WTC11 (cell line): ENCODE measurements around the gene CDIP1.

Experiments used
- ESRRA ChIP-seq: sonication (generic); formaldehyde crosslinking; IDR thresholded peaks from 2 replicates; pipeline ENCODE4 v1.8.1; 2022; ENCODE audit warnings: mild to moderate bottlenecking, missing genetic modification reagents, borderline replicate concordance
- TP53 ChIP-seq: sonication (generic); formaldehyde crosslinking; IDR thresholded peaks from 2 replicates; pipeline ENCODE4 v1.8.1; 2023; ENCODE audit warnings: mild to moderate bottlenecking, missing genetic modification reagents
- ZNF232 ChIP-seq: sonication (generic); formaldehyde crosslinking; IDR thresholded peaks from 2 replicates; pipeline ENCODE4 v1.8.0; 2022; ENCODE audit warnings: mild to moderate bottlenecking, missing genetic modification reagents
- ZNF671 ChIP-seq: fragments of 250-450 bp; sonication (Bioruptor Pico); IDR thresholded peaks from 2 replicates; pipeline ENCODE4 v1.8.0; 2021; ENCODE audit warnings: mild to moderate bottlenecking
- TF ChIP-seq, protein P1 (sequence below): fragments of 200-600 bp; IDR thresholded peaks from 2 replicates; pipeline ENCODE4 v1.8.0; 2022; ENCODE audit warnings: antibody characterized with exemption
- TF ChIP-seq, protein P2 (sequence below): sonication (generic); formaldehyde crosslinking; IDR thresholded peaks from 2 replicates; pipeline ENCODE4 v1.8.0; 2022; ENCODE audit warnings: mild to moderate bottlenecking, missing genetic modification reagents
- TF ChIP-seq, protein P3 (sequence below): sonication (generic); formaldehyde crosslinking; IDR thresholded peaks from 2 replicates; pipeline ENCODE4 v1.8.0; 2022; ENCODE audit warnings: mild to moderate bottlenecking, missing genetic modification reagents
- TF ChIP-seq, protein P4 (sequence below): sonication (generic); formaldehyde crosslinking; IDR thresholded peaks from 2 replicates; pipeline ENCODE4 v1.8.0; 2022; ENCODE audit warnings: mild to moderate bottlenecking, missing genetic modification reagents
- TF ChIP-seq, protein P5 (sequence below): sonication (generic); formaldehyde crosslinking; IDR thresholded peaks from 2 replicates; pipeline ENCODE4 v1.8.0; 2023; ENCODE audit warnings: mild to moderate bottlenecking, missing genetic modification reagents

DNA sequence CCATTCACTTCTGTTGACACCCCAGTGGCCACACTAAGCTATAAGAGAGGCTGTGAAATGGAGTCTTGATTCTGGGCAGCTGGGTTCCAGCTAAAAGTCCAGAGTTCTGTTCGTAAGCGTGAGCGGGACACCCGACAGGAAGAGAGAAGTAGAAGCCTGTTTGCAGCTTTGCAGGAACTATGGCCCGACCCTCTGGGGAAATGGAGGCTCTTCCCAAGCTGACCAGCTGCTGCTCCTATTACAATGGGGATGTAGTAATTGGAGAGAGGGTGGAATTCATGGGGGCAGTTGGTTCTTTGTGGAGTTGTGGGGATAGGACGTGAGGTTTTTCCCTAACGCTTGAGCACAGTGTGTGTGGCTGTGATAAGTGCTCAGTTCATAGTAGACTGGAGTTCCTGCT lies 47.7 kb upstream of the CDIP1 start:
- TF ChIP-seq, protein P1, sequence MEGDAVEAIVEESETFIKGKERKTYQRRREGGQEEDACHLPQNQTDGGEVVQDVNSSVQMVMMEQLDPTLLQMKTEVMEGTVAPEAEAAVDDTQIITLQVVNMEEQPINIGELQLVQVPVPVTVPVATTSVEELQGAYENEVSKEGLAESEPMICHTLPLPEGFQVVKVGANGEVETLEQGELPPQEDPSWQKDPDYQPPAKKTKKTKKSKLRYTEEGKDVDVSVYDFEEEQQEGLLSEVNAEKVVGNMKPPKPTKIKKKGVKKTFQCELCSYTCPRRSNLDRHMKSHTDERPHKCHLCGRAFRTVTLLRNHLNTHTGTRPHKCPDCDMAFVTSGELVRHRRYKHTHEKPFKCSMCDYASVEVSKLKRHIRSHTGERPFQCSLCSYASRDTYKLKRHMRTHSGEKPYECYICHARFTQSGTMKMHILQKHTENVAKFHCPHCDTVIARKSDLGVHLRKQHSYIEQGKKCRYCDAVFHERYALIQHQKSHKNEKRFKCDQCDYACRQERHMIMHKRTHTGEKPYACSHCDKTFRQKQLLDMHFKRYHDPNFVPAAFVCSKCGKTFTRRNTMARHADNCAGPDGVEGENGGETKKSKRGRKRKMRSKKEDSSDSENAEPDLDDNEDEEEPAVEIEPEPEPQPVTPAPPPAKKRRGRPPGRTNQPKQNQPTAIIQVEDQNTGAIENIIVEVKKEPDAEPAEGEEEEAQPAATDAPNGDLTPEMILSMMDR: no peak
- no peak for TF ChIP-seq ZNF232 (CRISPR knock-in tag)
- TF ChIP-seq, protein P2, sequence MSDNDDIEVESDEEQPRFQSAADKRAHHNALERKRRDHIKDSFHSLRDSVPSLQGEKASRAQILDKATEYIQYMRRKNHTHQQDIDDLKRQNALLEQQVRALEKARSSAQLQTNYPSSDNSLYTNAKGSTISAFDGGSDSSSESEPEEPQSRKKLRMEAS (CRISPR knock-in tag): no peak
- TF ChIP-seq TP53 (CRISPR knock-in tag): no peak
- no peak for TF ChIP-seq ESRRA (CRISPR knock-in tag)
- TF ChIP-seq, protein P3, sequence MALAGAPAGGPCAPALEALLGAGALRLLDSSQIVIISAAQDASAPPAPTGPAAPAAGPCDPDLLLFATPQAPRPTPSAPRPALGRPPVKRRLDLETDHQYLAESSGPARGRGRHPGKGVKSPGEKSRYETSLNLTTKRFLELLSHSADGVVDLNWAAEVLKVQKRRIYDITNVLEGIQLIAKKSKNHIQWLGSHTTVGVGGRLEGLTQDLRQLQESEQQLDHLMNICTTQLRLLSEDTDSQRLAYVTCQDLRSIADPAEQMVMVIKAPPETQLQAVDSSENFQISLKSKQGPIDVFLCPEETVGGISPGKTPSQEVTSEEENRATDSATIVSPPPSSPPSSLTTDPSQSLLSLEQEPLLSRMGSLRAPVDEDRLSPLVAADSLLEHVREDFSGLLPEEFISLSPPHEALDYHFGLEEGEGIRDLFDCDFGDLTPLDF (CRISPR knock-in tag): no peak
- TF ChIP-seq, protein P4, sequence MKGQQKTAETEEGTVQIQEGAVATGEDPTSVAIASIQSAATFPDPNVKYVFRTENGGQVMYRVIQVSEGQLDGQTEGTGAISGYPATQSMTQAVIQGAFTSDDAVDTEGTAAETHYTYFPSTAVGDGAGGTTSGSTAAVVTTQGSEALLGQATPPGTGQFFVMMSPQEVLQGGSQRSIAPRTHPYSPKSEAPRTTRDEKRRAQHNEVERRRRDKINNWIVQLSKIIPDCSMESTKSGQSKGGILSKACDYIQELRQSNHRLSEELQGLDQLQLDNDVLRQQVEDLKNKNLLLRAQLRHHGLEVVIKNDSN (CRISPR knock-in tag): no peak
- TF ChIP-seq, protein P5, sequence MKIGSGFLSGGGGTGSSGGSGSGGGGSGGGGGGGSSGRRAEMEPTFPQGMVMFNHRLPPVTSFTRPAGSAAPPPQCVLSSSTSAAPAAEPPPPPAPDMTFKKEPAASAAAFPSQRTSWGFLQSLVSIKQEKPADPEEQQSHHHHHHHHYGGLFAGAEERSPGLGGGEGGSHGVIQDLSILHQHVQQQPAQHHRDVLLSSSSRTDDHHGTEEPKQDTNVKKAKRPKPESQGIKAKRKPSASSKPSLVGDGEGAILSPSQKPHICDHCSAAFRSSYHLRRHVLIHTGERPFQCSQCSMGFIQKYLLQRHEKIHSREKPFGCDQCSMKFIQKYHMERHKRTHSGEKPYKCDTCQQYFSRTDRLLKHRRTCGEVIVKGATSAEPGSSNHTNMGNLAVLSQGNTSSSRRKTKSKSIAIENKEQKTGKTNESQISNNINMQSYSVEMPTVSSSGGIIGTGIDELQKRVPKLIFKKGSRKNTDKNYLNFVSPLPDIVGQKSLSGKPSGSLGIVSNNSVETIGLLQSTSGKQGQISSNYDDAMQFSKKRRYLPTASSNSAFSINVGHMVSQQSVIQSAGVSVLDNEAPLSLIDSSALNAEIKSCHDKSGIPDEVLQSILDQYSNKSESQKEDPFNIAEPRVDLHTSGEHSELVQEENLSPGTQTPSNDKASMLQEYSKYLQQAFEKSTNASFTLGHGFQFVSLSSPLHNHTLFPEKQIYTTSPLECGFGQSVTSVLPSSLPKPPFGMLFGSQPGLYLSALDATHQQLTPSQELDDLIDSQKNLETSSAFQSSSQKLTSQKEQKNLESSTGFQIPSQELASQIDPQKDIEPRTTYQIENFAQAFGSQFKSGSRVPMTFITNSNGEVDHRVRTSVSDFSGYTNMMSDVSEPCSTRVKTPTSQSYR: no peak
- TF ChIP-seq ZNF671 (CRISPR knock-in tag): no peak
